Measurements from ENCODE around the gene ZNF653. TPM values are rescaled to one million over a fixed set of nuclear protein-coding genes. Genes with fewer than 3 reads are reported as not detected.
"Not testable (repeated sequence)": the region's sequence is repeated elsewhere in the genome, so short reads cannot be mapped to it uniquely, and the experiment has no call there.

Gene ZNF653
- total RNA-seq, 2 experiments from 2014 or later, result 13.5 to 16.6 TPM

DNA sequence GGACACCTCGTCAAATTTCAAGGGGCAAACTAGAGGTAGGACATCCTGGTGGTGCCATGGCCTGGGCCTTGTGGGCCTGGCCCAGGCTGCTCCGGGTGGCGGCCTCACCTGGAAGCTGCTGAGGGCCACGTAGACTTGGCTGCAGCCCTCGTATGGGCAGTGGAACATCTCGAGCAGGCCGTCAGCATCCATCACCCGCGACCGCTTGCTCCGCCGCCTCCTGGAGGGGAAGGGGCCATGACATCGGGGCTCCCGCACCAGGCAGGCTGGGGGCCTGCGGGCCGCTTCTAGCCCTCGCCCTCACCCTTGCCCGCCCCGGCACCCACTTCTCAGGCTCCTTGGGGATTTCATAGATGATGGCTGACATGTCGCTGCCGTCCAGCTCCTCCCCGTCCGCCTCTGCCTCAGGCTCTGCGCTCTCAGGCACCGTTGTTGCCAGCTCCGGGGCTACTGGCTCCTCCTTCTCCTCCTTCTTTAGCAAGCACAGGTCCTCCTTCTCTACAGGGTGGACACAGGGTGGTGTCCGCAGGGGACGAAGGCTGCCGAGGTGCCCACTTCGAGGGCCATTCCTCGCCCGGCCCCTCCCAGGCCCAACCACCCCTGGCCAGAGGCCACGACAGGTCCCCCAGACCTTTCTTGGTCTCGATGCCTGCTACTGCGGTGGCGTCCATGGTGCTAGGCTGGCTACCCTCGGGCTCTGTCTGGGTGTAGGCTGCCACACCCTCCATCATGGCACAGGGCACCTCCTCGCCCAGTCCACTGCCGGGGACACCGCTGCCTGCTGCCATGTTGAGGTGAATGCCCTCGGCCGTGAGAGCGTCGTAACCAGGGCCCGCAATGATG lies 18.8 kb downstream of the ZNF653 start:
- CTCF ChIA-PET, result no interaction called here

DNA sequence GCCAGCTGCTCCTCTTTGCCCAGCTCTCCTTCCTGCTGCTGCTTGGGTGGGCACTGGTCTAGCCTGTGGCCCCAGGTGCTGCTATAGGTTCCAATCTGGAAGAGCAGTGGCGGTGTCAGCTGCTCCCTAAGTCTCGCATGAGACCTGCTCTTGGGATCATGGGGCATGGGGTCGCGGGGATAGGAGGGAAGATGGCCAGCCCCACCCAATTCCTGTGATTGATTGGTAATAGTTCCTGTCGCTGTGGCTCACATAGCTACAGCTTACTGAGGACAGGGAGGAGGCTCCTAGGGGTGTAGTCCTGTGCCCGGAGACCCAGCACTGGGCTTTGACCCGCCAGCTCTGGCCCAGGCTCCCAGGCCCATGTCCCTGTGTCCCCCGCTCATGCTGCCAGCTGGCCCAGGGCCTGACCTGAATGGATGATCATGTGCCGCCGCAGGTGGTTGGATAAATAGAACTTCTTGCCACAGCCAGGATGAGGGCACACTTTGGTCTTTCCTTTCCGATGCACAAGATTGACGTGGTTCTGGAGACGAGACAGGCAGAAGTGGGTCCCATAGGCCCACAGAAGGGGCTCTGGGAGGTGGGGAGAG lies 20.3 kb downstream of the ZNF653 start:
- POLR2A ChIA-PET, result no interaction called here
- CTCF ChIA-PET, result interaction anchor here (0.8 to 1.3 kb wide), 4 partner anchors 9 to 103 kb away, joined by 3 to 5 read pairs (median 3); no protein-coding TSS in a partner anchor

More for the DNA sequence above, 18.8 kb downstream of the ZNF653 start:
- POLR2A ChIA-PET, result no interaction called here

DNA sequence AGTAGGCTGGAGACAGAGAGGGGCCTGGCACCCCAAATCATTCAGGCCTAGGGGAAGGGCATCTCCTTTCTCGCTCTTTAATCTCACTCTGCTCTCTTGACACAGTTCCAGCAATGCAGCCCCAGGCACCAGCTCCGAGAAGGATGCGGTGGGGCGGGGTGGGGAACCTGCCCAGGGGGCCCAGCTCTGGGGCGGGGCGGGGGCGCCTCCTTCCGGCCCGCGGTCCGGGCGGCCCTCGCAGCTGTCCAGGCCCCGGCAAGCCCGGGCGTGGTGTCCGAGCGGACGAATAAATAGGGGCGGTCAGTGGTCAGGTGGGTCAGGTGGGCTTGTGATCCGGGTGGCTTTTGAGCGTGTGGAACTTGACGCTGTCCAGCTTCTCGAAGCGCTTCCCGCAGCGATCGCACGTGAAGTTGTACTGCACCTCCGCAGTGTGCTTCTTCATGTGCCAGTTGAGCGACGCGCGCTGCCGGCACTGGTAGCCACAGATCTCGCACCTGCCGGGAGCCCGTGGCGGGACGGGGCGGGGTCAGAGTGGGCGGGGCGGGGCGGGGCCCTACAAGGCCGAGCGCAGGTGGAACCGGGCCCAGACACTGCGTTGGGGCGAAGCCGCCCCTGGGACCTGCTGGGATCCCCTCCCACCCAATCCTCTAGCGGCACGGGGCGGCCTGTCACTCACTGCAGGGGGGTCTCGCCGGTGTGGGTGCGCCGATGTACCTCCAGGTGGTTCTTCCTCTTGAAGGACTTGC lies 22.1 kb downstream of the ZNF653 start:
- ChIA-PET POLR2A (interaction anchor here (0.8 to 1.3 kb wide), 3 partner anchors 77 to 110 kb away, joined by 3 to 9 read pairs (median 3); no protein-coding TSS in a partner anchor), CTCF (interaction anchor here (0.6 to 1.9 kb wide), 29 partner anchors 9 to 522 kb away, joined by 3 to 29 read pairs (median 4); partner anchors contain the start of genes ELOF1, EPOR, ODAD3 and PRKCSH)

DNA sequence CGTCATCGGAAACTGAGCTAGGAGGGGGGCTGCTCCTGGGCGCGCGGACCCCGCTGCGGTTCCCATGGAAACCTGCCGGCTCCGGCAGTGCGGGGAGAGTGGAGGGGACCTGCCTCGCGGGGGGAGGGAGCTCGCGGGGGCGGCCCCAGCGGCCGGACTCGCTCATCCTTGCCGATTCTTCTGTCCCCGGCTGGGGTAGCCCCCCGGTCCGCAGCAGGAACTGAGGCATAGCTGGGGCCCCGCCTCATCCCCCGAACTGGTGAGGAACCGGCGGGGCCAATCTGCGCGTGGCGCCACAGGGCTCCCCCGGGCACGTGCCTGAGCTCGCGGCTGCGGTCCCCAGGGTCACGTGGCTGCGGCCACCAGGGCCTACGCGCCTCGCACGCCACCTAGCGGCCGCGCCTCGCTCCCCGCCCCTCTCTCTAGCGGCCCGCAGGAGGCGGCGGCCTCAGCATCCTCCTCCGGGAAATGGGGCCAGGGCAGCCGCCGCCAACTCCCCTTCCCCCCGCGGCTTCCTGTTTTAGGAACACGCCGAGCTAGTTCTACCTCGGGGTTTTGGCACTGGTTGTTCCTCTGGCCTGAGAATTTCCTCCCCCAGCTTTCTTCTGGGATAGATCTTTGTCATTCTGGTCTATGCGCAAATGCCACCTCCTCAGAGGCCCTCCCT lies 23.1 kb downstream of the ZNF653 start:
- CTCF ChIA-PET, result interaction anchor here (0.6 to 1.9 kb wide), 43 partner anchors 8 to 521 kb away, joined by 3 to 29 read pairs (median 3); partner anchors contain the start of genes ECSIT, ELOF1, EPOR and ODAD3
- POLR2A ChIA-PET, result interaction anchor here (0.6 to 1.3 kb wide), 8 partner anchors 30 to 740 kb away, joined by 3 to 17 read pairs (median 4); no protein-coding TSS in a partner anchor

DNA sequence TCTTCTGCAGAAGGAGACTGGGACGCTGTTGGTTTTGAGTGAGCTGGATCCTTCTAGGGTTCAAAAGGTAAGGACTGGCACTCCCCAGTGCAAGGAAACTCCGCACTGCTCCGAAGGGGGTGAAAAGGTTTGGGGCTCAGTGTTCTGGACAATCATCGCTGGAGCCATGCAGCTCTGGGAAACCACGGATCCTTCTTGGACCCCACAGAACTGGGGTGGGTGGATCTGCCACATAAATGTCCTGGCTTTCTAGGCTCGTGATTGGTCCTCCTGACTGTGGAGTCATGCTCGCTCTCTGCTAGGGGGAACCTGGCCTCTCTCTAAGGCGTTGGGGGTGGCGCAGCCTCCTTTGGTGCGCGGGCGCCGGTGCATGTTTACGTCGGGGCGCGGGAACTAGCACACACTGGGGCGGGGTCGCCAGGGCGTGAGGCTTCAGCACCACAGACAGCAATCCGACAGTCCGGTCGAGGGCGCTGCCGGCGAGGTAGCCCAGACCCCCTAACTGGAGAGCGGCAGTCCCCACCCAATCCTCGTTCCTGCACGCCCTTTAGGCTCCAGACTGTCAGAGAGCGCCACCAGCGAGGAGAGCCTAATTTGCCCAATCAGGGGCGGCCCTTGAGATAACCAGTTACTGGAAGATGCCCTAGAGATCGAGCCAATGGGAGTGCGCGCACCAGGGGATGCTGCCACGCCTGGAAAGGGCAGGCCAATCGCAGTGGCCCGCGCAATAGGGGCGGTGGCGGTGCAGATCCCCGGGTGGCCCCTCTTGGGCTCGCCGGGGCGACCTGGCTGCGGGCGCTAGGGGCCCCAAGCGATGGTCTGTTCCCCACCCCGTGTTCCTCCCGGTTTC lies 23.9 kb downstream of the ZNF653 start:
- ChIA-PET POLR2A (interaction anchor here (0.8 to 1.3 kb wide), 4 partner anchors 29 to 143 kb away, joined by 3 to 17 read pairs (median 7); no protein-coding TSS in a partner anchor), CTCF (interaction anchor here (0.6 to 1.9 kb wide), 34 partner anchors 8 to 290 kb away, joined by 3 to 29 read pairs (median 4); partner anchors contain the start of genes ECSIT, EPOR, ODAD3 and PRKCSH)

DNA sequence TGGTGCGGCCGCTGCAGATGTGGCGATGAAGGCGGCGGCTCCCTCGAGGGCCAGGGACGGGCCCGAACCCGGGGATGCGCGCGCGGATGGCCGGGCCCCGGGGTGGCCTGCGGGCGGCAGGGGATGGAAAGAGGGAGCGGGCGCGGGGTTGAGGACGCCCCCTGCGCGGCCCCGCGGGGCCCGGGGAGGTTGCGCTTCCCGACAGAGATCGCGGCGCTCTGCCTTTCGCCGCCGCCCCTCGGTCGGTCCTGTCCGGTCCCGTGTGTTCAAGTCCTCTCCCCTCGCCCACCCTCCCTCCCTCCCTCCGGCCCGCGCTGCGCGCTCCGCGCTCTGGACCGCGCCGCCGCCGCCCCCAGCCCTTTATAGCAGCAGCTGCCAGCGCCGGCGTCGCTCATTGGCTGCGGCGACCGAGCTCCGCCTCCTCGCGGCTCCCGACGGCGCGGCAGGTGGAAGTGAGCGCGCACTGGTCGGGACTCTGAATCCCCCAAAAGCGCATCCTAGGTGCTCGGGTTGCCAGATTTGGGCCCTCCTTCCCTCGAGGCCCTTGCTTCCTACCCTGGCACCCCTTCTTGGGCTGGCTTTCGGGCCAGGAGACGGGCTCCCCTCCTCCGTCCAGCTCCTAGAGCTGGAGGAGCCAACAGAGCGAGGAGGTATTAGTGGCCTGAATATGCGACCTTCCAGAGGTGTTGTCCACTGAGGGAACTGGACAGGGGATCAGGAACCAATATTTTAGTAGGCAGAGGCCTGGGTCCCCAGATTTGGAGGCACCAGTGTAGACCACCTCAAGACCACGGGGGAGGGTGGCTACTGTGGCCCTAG lies 24.7 kb downstream of the ZNF653 start, which contains the start of gene ELAVL3:
ELAVL3 (minus strand) TSS at position 332 of the 819 bp plus-strand sequence. CDS start 438 bp downstream, outside the sequence.
- CTCF ChIA-PET, result interaction anchor here (1.6 kb wide), 1 partner anchor 57 kb away, joined by 3 read pairs; no protein-coding TSS in a partner anchor
- POLR2A ChIA-PET, result interaction anchor here (0.5 kb wide), 1 partner anchor 186 kb away, joined by 6 read pairs; no protein-coding TSS in a partner anchor

DNA sequence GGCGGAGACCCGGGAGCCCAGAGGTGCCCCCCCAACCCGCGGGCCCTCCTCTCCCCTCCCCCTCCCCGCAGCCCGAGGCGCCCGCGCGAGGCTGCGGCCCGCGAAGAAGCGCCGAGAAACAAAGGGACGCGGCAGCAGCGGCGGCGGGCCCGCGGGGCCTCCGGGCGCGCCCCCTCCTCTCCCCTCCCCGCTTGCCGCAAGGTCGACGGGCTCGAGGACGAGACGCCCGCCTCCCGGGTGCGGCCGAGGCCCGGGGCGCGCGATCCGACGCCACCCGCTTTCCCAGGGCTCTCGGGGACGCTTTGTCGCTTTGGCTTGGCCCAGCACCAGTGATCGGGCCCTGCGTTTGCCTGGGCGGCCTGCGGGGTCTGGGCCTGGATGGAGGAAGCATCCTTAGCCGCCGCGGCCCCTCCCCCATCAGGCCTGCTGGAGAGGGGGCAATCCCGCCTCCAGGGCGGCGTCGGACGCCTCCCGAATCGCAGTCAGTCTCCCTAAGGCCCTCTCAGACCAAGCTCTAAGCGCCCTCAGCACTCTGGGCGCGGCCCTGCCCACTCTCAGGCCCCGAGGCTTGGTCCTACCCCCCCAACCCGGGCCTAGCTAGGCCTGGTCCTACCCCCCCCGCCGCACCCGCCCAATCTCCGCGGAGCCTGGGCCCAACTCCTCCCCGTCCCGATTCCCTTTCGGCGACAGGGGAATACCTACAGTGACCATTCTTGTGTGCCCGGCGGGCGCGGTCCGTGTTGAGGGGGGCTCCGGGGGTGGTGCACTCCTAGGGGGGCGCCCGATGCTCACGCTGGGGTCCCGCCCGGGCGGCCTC lies 25.5 kb downstream of the ZNF653 start:
- ChIA-PET CTCF (no interaction called here), POLR2A (no interaction called here)

DNA sequence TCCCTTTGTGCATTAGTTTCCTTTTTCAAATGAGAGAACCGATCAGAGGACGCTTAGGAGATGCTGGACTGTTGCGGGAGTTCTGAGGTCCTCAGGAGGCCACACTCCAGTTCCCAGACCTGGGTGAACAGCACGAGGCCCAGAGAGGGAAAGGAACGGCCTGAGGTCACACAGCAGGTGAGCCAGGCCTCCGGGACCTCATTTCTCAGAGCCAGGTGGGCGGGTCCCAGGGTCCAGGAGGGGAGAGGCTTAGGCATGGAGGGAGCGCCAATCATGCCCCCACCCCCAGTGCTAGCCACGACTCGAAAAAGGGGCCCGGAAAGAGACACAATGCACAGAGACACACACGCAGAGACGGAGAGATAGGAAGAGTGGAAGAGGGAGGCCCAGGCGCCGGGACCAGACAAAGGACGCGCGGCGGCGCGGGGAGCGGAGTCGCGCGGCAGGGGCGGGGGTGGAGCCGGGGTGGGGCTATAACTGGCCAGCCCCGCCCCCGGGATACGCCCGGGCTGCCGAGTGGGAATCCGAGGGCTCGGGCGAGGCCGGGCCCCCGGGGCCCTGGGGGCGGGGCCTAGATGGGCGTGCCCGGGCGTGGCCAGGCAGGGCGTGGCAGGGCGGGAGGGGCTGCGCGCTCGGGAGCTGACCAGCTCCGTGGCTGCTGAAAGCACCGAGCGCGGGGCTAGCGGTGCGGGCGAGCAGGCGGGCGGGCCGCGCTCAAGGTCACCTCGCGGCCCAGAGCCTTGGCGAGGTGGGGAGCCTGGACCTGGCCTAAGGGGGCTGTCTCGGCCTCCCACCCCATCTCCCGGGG lies 26.3 kb downstream of the ZNF653 start:
- CTCF ChIA-PET, result no interaction called here
- POLR2A ChIA-PET, result no interaction called here

DNA sequence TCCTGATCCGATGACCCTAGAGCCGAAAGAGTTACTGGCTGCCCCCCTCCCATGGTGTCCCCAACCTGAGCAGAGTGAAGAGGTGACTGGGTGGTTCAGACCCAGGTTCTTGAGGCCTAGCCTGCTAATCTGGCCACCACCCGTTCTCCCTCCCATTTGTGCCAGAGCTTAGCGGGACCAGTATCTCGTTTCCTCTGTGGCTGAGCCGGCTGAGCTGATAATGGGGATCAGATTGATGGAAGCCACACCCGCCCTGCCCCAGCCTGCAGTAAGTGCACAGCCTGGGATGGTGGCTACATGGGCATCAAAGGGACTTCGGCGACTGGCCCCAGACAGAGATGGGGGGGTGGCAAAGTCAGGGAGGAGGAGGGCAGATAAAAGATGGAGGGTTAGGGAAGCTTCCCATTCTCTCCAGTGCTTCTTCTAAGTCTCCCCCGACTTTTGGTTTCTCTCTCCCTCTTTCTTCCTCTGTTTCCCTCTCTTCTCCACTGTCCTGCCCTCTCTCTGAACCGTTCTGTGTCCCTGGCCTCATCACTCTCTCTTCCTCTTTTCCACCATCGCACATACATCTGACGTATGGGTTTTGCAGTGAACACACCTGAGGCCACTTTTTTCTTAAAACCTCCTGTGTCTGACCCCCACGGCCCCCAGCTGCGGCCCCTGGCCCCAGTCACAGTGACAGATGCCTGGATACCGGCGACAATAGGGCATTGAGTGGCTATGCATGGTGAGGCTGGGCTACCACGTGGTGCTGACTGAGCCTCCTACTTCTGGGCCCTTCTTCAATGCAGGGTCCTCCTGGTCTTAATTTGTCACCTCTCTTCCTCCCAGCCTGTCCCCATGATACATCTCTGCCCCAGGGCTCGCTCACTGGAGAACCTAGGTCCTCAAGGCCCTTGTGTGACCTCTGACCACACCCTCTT lies 27.2 kb downstream of the ZNF653 start:
- ChIA-PET POLR2A (interaction anchor here (0.5 kb wide), 1 partner anchor 28 kb away, joined by 10 read pairs; the partner anchor contains the start of gene ZNF653), CTCF (interaction anchor here (0.7 kb wide), 2 partner anchors 11 to 151 kb away, joined by 3 to 5 read pairs; no protein-coding TSS in a partner anchor)

DNA sequence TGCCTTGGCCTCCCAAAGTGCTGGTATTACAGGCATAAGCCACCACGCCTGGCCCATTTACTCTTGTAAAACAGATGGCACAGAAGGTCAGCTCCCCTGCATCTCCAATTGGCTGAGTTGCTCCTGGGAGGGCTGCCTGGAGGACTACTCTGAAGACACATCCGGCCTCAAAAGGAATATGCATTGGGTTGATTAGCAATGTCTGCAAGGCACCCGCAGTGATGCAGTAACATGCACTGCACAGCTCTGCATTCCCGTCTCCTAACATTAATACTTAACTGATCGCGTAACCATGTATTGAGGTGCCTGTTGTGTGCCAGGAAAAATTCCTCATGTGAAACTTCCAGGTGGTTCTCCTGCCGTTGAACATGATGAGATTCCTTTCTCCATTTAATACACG lies 29.8 kb downstream of the ZNF653 start:
- ChIA-PET CTCF (no interaction called here), POLR2A (no interaction called here)

DNA sequence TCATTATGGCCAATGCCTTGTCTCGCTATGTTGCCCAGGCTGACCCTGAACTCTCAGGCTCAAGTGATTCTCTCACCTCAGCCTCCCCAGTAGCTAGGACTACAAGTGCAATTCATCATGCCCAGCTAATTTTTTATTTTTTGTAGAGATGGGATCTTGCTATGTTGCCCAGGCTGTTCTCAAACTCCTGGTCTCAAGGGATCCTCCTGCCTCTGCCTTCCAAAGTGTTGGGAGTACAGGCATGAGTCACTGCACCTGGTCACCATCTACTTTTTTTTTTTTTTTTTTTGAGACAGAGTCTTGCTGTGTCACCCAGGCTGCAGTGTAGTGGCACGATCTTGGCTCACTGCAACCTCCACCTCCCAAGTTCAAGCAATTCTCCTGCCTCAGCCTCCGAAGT lies 30.3 kb downstream of the ZNF653 start:
- CTCF ChIA-PET, result not testable (repeated sequence)

DNA sequence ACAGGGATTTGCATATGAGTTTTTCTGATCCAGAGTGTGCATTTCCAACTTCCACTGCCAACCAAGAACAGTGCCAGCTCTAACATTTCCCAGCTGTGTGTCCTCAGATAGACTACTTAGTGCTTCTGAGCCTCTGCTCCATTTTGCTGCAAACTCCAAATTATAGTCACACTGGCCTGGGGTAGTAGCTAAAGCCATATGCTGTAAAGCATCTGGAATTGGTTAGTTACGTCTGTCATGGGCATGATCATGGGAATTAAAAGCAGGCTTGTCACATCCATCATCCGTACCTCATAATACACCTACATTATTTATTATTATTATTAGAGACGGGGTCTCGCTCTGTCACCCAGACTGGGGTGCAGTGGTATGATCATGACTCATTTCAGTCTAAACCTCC lies 31.9 kb downstream of the ZNF653 start:
- CTCF ChIA-PET, result interaction anchor here (1.7 kb wide), 1 partner anchor 9 kb away, joined by 4 read pairs; no protein-coding TSS in a partner anchor

More for the DNA sequence above, 30.3 kb downstream of the ZNF653 start:
- POLR2A ChIA-PET, result not testable (repeated sequence)

DNA sequence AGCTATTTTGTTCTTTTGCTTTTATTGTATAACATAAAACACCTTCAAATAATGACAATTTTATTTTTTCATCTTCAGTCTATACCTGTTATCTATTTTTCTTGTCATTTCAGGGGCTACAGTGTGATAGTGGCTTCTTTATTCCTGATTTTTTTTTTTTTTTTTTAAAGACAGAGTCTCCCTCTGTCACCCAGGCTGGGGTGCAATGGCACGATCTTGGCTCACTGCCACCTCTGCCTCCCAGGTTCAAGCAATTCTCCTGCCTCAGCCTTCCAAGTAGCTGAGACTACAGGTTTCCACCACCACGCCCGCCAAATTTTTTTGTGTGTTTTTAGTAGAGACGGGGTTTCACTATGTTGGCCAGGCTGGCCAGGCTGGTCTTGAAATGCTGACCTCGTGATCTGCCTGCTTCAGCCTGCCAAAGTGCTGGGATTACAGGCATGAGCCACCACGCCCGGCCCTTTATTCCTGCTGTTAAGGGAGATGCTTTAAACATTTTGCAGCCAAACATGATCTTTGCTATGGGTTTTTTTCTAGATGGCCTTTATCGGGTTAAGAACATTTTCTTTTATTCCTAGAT lies 37.3 kb downstream of the ZNF653 start:
- POLR2A ChIA-PET, result not testable (repeated sequence)
- CTCF ChIA-PET, result interaction anchor here (1.9 kb wide), 1 partner anchor 14 kb away, joined by 7 read pairs; no protein-coding TSS in a partner anchor

More for the DNA sequence above, 31.9 kb downstream of the ZNF653 start:
- POLR2A ChIA-PET, result no interaction called here

DNA sequence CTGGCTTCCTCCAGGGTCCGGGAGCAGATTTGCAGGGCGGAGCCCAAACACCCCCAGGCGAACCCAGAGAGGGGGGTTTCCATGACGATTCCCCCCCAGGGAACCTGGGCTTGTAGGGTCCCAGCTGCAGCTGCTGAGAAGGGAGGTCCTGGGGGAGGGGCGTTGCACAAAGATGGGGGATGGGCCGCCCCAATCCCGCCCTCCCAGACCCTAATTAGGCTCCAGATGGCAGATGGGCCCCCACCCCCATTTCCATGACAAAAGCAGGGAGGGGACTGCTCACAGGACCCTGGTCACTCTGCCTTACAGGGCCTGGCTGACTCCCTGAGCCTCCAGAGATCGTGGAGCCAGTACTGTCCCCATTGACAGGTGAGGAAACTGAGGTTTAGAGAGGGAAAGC lies 40.0 kb downstream of the ZNF653 start:
- CTCF ChIA-PET, result no interaction called here
- POLR2A ChIA-PET, result no interaction called here
